Ovary (tissue), 9 donors: ENCODE data around the gene ATG9B. TPM values are rescaled to one million over a fixed set of nuclear protein-coding genes. Genes with fewer than 3 reads are reported as not detected.
A peak's percentile ranks its signal among the peaks of the same experiment; 100 is the strongest.

ENCODE experiments used
- DNase-seq, 5 donors: peaks; one replicate each; pipeline ENCODE4 v3.0.0-alpha.2; 2019 to 2020
- H3K27ac ChIP-seq, 2 donors: fragments of 200-600 bp; one replicate each; pipeline versions ENCODE4 v1.5.1 to v1.8.0; 2019 to 2022
- H3K27me3 ChIP-seq: fragments of 200-600 bp; one replicate; pipeline ENCODE4 v1.8.0; 2022
- H3K36me3 ChIP-seq: fragments of 200-600 bp; sonication (generic); one replicate; pipeline ENCODE4 v1.5.1; 2019
- H3K4me1 ChIP-seq: one replicate; pipeline ENCODE4 v1.8.1; 2013; ENCODE audit warnings: mild to moderate bottlenecking, moderate library complexity; ENCODE audit not compliant: insufficient read depth
- H3K4me3 ChIP-seq: fragments of 200-600 bp; sonication (generic); one replicate; pipeline ENCODE4 v1.5.1; 2017
- H3K9me3 ChIP-seq, 2 donors: fragments of 200-600 bp in 1 of 2; sonication (generic) in 1 of 2; one replicate each; pipeline versions ENCODE4 v1.5.1 to v1.8.1; 2013 to 2019; ENCODE audit warnings: mild to moderate bottlenecking in 1 of 2, moderate library complexity in 1 of 2
- CTCF ChIP-seq, 3 donors: fragments of 450-650 bp in 2 of 3; fragments of 200-600 bp in 1 of 3; IDR thresholded peaks; one replicate each; pipeline versions ENCODE4 v1.5.1 to v1.8.0; 2016 to 2022; ENCODE audit warnings: antibody characterized with exemption in 3 of 3, mild to moderate bottlenecking in 1 of 3
- EP300 ChIP-seq: sonication (generic); formaldehyde crosslinking; IDR thresholded peaks from one replicate; pipeline ENCODE4 v1.6.1; 2017; ENCODE audit warnings: antibody characterized with exemption
- POLR2A ChIP-seq: fragments of 450-650 bp; IDR thresholded peaks from one replicate; pipeline ENCODE4 v1.6.1; 2017; ENCODE audit warnings: antibody characterized with exemption, mild to moderate bottlenecking, moderate library complexity
- WGBS, 3 donors: extraction: QIAGEN DNeasy Blood & Tissue Kit in 1 of 3; methylation state at CpG; one replicate each; pipeline versions ENCODE4 v1.1.5 to v1.1.7; 2013 to 2017; 5-methylcytosine and 5-hydroxymethylcytosine counted together
- intact Hi-C, 4 donors: fragments of 100-400 bp; cut with DNase I; formaldehyde crosslinking; loops; one replicate each; pipeline versions ENCODE4 v1.11.0 to v1.15.1; 2022 to 2023
- polyA plus RNA-seq, 2 donors: library from polyadenylated mRNA; stranded (reverse); fragments of 200-250 nt in 1 of 2; fragments of 350-450 nt in 1 of 2; fragmentation: Illumina TruSeq in 1 of 2; extraction: RNeasy Lipid Tissue Mini Kit (QIAGEN cat#74804) in 1 of 2; gene quantifications; one replicate each; pipeline ENCODE4 v1.2.3, GENCODE V29; 2013 to 2014
- total RNA-seq, 7 donors: library from RNA; depleted of rRNA in 2 of 7; stranded (reverse); fragments of >200 nt in 2 of 7; fragmentation: NEBNext Ultra II Directional in 3 of 7; extraction: Animal tissue kit (Norgen Biotek cat#: 25700) in 3 of 7; gene quantifications; one replicate each; pipeline versions ENCODE4 v1.1.0 to v1.2.4, GENCODE V29; 2016 to 2023
- donor health status: DM: no; HTN: no; CAD: no; lungs with moderate emphysema.
- donor health status: DM: no; HTN: no; CAD: no.
- donor health status: Bipolar disorder and iron deficiency.
- donor health status: DM: yes; HTN: yes; CAD: no.
- donor health status: DM: no; HTN: no; CAD: no.
- donor health status: DM: yes; HTN: yes; CAD: no.

The ATG9B gene
- total and polyA plus RNA-seq, 9 donors, result 0.03 to 1.0 (median 0.35) TPM

GRCh38 chr7:151033864-151034249, 9.6 kb upstream of the ATG9B start:
- no peak overlapping the region for H3K4me3 ChIP-seq
- H3K9me3 ChIP-seq, result no peaks in the 10 kb centered on the region
- intact Hi-C loops, result no loop called here
- TF ChIP-seq EP300, result no peak
- no peak for TF ChIP-seq CTCF (IDR thresholded peaks at IDR 0.05)
- TF ChIP-seq POLR2A, result no peak
- H3K4me1 ChIP-seq, result peaks cover 5% of the 10 kb centered on the region
- 88 to 94% (median 92%) methylated on average over 5 of the region's 5 CpGs for WGBS, 3 donors
- no peak for DNase-seq
- no peaks in the 10 kb centered on the region for H3K27me3 ChIP-seq
- no peaks in the 10 kb centered on the region for H3K36me3 ChIP-seq
- no peak overlapping the region for H3K27ac ChIP-seq

- TF ChIP-seq EP300 (no peak), CTCF (IDR thresholded peaks at IDR 0.05) (no peak), POLR2A (no peak)
- H3K4me3 ChIP-seq, result no peak overlapping the region
- no peaks in the 10 kb centered on the region for H3K9me3 ChIP-seq
- WGBS, 3 donors, result 82 to 88% (median 87%) methylated on average over 17 of the region's 17 CpGs
- no peak overlapping the region for H3K27ac ChIP-seq
- no peaks in the 10 kb centered on the region for H3K27me3 ChIP-seq
- no peak for DNase-seq
- no peaks in the 10 kb centered on the region for H3K36me3 ChIP-seq
- H3K4me1 ChIP-seq, result peaks cover 4% of the 10 kb centered on the region
- intact Hi-C loops, result no loop called here
Measured at GRCh38 chr7:151032936-151033863, 8.9 kb upstream of the ATG9B start.

GRCh38 chr7:151031011-151031410, 6.7 kb upstream of the ATG9B start:
- 47 to 67% (median 64%) methylated on average over 4 of the region's 4 CpGs for WGBS, 3 donors
- Histone ChIP-seq H3K36me3 (no peaks in the 10 kb centered on the region), H3K27ac (no peak overlapping the region)

GRCh38 chr7:151028948-151029501, 4.7 kb upstream of the ATG9B start:
- Histone ChIP-seq H3K36me3 (no peaks in the 10 kb centered on the region), H3K4me3 (peak overlapping the region; percentile 82), H3K27ac (peak overlapping the region in 1 of 2 donors; percentile 74), H3K9me3 (no peaks in the 10 kb centered on the region), H3K27me3 (no peaks in the 10 kb centered on the region), H3K4me1 (peaks cover 4% of the 10 kb centered on the region)
- DNase-seq, result no peak
- WGBS, 3 donors, result 37 to 47% (median 38%) methylated on average over 17 of the region's 17 CpGs
- intact Hi-C loops, result loop anchor here in 1 of 4 donors (2.0 kb wide), 1 partner anchor 58 kb away; the partner anchor contains the start of gene AGAP3
- TF ChIP-seq POLR2A (no peak), EP300 (no peak)

More at GRCh38 chr7:151031011-151031410, 6.7 kb upstream of the ATG9B start:
- Histone ChIP-seq H3K27me3 (no peaks in the 10 kb centered on the region), H3K4me3 (no peak overlapping the region), H3K9me3 (no peaks in the 10 kb centered on the region), H3K4me1 (peaks cover 4% of the 10 kb centered on the region)
- intact Hi-C loops, result no loop called here
- TF ChIP-seq EP300 (no peak), CTCF (IDR thresholded peaks at IDR 0.05) (no peak), POLR2A (no peak)
- no peak for DNase-seq
